Activated CD4-positive, alpha-beta T cell treated with anti-CD3 and anti-CD28 coated beads for 24 hours (primary cell): ENCODE data around the gene PPP4R2.
"Not testable (repeated sequence)": the region's sequence is repeated elsewhere in the genome, so short reads cannot be mapped to it uniquely, and the experiment has no call there.

Experiments used
- DNase-seq, 2 donors: peaks; one replicate each; pipeline ENCODE4 v3.0.0-alpha.2; 2020; ENCODE audit warnings: low read depth in 2 of 2

Gene PPP4R2

GRCh38 chr3:72976281-72976741, 20.3 kb upstream of the PPP4R2 start:
- no peak for DNase-seq

GRCh38 chr3:72977060-72977808, 19.4 kb upstream of the PPP4R2 start:
- DNase-seq: no peak

- no peak for DNase-seq
These were observed 13.8 kb upstream of the PPP4R2 start for GRCh38 chr3:72982609-72983366.

GRCh38 chr3:72985576-72985975, 11.0 kb upstream of the PPP4R2 start:
- no peak for DNase-seq

GRCh38 chr3:72990701-72991395, 5.8 kb upstream of the PPP4R2 start:
- DNase-seq: no peak

GRCh38 chr3:72991522-72991921, 5.1 kb upstream of the PPP4R2 start:
- DNase-seq: no peak

- no peak for DNase-seq
These were observed 3.2 kb upstream of the PPP4R2 start for GRCh38 chr3:72993391-72993790.

GRCh38 chr3:72995337-72995736, 1.3 kb upstream of the PPP4R2 start:
- DNase-seq: no peak

- no peak for DNase-seq
These were observed 514 bp upstream of the PPP4R2 start for GRCh38 chr3:72996121-72996472.

GRCh38 chr3:72997421-72997961, 880 bp downstream of the PPP4R2 start:
- DNase-seq: no peak

GRCh38 chr3:72998466-72998865, 1.9 kb downstream of the PPP4R2 start:
- DNase-seq: no peak

GRCh38 chr3:72999951-73000350, 3.3 kb downstream of the PPP4R2 start:
- DNase-seq: no peak

GRCh38 chr3:73003050-73003449, 6.4 kb downstream of the PPP4R2 start:
- not testable (repeated sequence) for DNase-seq

- DNase-seq: no peak
These were observed 7.7 kb downstream of the PPP4R2 start for GRCh38 chr3:73004316-73004715.

- no peak for DNase-seq
These were observed 11.5 kb downstream of the PPP4R2 start for GRCh38 chr3:73007992-73008712.

GRCh38 chr3:73009008-73009407, 12.4 kb downstream of the PPP4R2 start:
- no peak for DNase-seq

- no peak for DNase-seq
These were observed 13.1 kb downstream of the PPP4R2 start for GRCh38 chr3:73009750-73010149.

GRCh38 chr3:73010158-73010557, 13.5 kb downstream of the PPP4R2 start:
- DNase-seq: no peak

GRCh38 chr3:73018298-73018697, 21.7 kb downstream of the PPP4R2 start:
- DNase-seq: no peak

GRCh38 chr3:73018790-73019441, 22.3 kb downstream of the PPP4R2 start:
- no peak for DNase-seq

- DNase-seq: no peak
These were observed 24.8 kb downstream of the PPP4R2 start for GRCh38 chr3:73021301-73021835.
